Measurements from ENCODE around the gene SLC18A2.

Gene SLC18A2

DNA sequence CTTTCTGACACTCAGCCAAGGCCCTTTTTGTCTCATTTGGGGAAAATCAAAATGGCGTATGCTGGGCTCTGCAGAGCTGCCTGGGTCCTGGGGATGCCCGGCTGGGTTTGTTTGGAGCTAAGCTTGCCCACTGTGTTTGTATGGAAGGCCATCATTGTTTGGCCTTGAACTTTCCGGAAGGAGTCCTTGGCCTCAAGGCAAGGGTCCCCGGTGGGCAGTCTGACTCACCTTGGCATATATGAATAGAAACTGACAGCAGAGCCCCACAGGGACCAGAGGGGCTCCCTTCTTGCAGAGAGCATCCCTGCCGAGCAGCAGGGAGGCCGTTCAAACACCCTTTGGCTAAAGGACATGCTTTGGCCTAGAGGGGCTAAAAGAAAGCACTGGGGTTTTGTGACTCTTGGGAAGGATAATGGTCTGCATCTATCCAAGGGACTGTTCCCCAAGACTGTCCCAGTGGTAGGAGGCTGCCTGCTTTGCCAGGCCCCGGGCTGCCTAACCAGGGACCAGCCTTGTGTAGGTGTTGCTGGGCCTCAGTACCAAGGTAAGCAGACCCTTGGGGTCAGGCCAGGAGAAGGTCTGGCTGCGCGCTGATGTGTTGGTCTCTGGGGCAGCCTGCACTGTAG, 15.0 kb downstream of the SLC18A2 start:
- Histone ChIP-seq H3K27ac (ENCODE audit: low read depth, low read length) (no peak overlapping the region), H3K4me2 (ENCODE audit: low read length) (no peak overlapping the region), H3K4me1 (ENCODE audit: control insufficient read depth, low read length) (no peaks in the 10 kb centered on the region), H3K9me3 (ENCODE audit: control insufficient read depth, insufficient read depth, low read length) (no peaks in the 10 kb centered on the region), H3F3A (ENCODE audit: control insufficient read depth, insufficient read depth) (no peaks in the 10 kb centered on the region), H4K20me1 (ENCODE audit: control insufficient read depth, insufficient read depth, low read depth, low read length) (no peaks in the 10 kb centered on the region), H3K27me3 (ENCODE audit: control insufficient read depth, low read length) (peaks cover 3% of the 10 kb centered on the region; the same call in 1 of the 2 replicates), H3K36me3 (ENCODE audit: control insufficient read depth, low read length) (no peaks in the 10 kb centered on the region), H3K9me2 (replicated peaks; ENCODE audit: control insufficient read depth, low read length) (no peaks in the 10 kb centered on the region), H3K4me3 (ENCODE audit: low read length) (no peak overlapping the region), H3K79me2 (ENCODE audit: control insufficient read depth, low read length) (no peaks in the 10 kb centered on the region)
- TF ChIP-seq EZH2phosphoT487 (IDR thresholded peaks at IDR 0.05; ENCODE audit: borderline replicate concordance, low read length), result no peak
- TF ChIP-seq, protein P1, sequence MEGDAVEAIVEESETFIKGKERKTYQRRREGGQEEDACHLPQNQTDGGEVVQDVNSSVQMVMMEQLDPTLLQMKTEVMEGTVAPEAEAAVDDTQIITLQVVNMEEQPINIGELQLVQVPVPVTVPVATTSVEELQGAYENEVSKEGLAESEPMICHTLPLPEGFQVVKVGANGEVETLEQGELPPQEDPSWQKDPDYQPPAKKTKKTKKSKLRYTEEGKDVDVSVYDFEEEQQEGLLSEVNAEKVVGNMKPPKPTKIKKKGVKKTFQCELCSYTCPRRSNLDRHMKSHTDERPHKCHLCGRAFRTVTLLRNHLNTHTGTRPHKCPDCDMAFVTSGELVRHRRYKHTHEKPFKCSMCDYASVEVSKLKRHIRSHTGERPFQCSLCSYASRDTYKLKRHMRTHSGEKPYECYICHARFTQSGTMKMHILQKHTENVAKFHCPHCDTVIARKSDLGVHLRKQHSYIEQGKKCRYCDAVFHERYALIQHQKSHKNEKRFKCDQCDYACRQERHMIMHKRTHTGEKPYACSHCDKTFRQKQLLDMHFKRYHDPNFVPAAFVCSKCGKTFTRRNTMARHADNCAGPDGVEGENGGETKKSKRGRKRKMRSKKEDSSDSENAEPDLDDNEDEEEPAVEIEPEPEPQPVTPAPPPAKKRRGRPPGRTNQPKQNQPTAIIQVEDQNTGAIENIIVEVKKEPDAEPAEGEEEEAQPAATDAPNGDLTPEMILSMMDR (IDR thresholded peaks at IDR 0.05; ENCODE audit: low read depth, low read length, poor library complexity, severe bottlenecking), result no peak

DNA sequence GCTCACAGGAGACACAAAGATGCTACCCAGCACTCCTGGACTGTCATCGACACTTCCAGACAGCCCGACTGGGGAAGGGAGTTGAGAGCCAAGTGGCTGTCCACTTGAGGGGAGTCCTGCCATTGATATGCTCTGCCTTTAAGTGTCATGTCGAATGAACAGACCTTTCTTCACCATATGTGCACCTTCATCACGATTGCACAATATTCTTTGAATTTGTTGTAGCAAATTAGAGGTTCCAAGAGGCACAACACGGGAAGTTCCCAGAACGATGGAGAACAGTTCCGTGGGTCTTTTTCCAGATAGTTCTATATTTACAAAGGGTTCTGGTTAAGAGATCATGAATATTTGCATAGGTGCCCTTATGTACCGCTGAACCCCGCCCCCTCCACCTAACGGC, 16.0 kb downstream of the SLC18A2 start:
- Histone ChIP-seq H3K9me2 (replicated peaks; ENCODE audit: control insufficient read depth, low read length) (no peaks in the 10 kb centered on the region), H3K36me3 (ENCODE audit: control insufficient read depth, low read length) (no peaks in the 10 kb centered on the region), H3K9me3 (ENCODE audit: control insufficient read depth, insufficient read depth, low read length) (no peaks in the 10 kb centered on the region), H4K20me1 (ENCODE audit: control insufficient read depth, insufficient read depth, low read depth, low read length) (no peaks in the 10 kb centered on the region), H3K27ac (ENCODE audit: low read depth, low read length) (no peak overlapping the region), H3K79me2 (ENCODE audit: control insufficient read depth, low read length) (no peaks in the 10 kb centered on the region), H3K4me2 (ENCODE audit: low read length) (no peak overlapping the region), H3F3A (ENCODE audit: control insufficient read depth, insufficient read depth) (no peaks in the 10 kb centered on the region), H3K4me1 (ENCODE audit: control insufficient read depth, low read length) (no peaks in the 10 kb centered on the region), H3K4me3 (ENCODE audit: low read length) (no peak overlapping the region), H3K27me3 (ENCODE audit: control insufficient read depth, low read length) (peaks cover 3% of the 10 kb centered on the region; the same call in 1 of the 2 replicates)
- TF ChIP-seq, protein P1 (IDR thresholded peaks at IDR 0.05; ENCODE audit: low read depth, low read length, poor library complexity, severe bottlenecking), result no peak
- no peak for TF ChIP-seq EZH2phosphoT487 (IDR thresholded peaks at IDR 0.05; ENCODE audit: borderline replicate concordance, low read length)

DNA sequence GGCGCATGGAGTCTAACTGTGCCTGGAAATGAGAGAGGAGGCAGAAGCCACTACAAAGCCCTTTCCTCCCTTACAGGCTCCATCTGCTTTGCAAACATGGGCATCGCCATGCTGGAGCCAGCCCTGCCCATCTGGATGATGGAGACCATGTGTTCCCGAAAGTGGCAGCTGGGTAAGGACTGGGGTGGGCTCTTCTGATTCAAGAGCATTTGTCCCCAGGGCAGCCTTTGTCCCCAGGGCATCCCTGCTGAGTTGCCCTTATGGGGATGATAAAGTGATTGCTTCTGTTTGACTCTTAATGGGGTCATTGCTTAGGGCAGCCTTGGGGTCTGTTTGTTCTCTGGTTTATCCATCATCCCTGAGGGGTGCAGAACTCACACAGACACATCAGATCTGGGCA, 16.8 kb downstream of the SLC18A2 start:
- Histone ChIP-seq H3F3A (ENCODE audit: control insufficient read depth, insufficient read depth) (no peaks in the 10 kb centered on the region), H3K27ac (ENCODE audit: low read depth, low read length) (no peak overlapping the region), H3K4me1 (ENCODE audit: control insufficient read depth, low read length) (peaks cover 5% of the 10 kb centered on the region), H3K27me3 (ENCODE audit: control insufficient read depth, low read length) (peaks cover 3% of the 10 kb centered on the region; the same call in 1 of the 2 replicates), H3K9me2 (replicated peaks; ENCODE audit: control insufficient read depth, low read length) (no peaks in the 10 kb centered on the region), H3K4me3 (ENCODE audit: low read length) (no peak overlapping the region), H3K36me3 (ENCODE audit: control insufficient read depth, low read length) (no peaks in the 10 kb centered on the region), H3K9me3 (ENCODE audit: control insufficient read depth, insufficient read depth, low read length) (no peaks in the 10 kb centered on the region), H3K4me2 (ENCODE audit: low read length) (no peak overlapping the region), H4K20me1 (ENCODE audit: control insufficient read depth, insufficient read depth, low read depth, low read length) (no peaks in the 10 kb centered on the region), H3K79me2 (ENCODE audit: control insufficient read depth, low read length) (no peaks in the 10 kb centered on the region)
- TF ChIP-seq, protein P1 (IDR thresholded peaks at IDR 0.05; ENCODE audit: low read depth, low read length, poor library complexity, severe bottlenecking), result no peak
- no peak for TF ChIP-seq EZH2phosphoT487 (IDR thresholded peaks at IDR 0.05; ENCODE audit: borderline replicate concordance, low read length)
